HG03097 (cell line): ENCODE results near the gene SLC38A2.

ENCODE experiments used
- ATAC-seq: cut with Tn5 transposase; IDR thresholded peaks from one replicate; pipeline ENCODE4 v1.9.1; 2021; ENCODE audit not compliant: unreplicated experiment, low FRiP score

The SLC38A2 gene

GRCh38 chr12:46363582-46364299 lies 8.8 kb downstream of the SLC38A2 start:
- ATAC-seq, result no peak

- no peak for ATAC-seq
Observed at GRCh38 chr12:46362895-46363581, 9.5 kb downstream of the SLC38A2 start.

GRCh38 chr12:46361667-46362034 lies 10.9 kb downstream of the SLC38A2 start:
- ATAC-seq, result no peak

- peak; percentile 56 for ATAC-seq
Observed at GRCh38 chr12:46360908-46361666, 11.5 kb downstream of the SLC38A2 start.

- ATAC-seq, result no peak
Observed at GRCh38 chr12:46360370-46360769, 12.2 kb downstream of the SLC38A2 start.

GRCh38 chr12:46359667-46360280 lies 12.8 kb downstream of the SLC38A2 start:
- ATAC-seq, result no peak

GRCh38 chr12:46358791-46359666 lies 13.5 kb downstream of the SLC38A2 start:
- no peak for ATAC-seq

GRCh38 chr12:46358325-46358700 lies 14.3 kb downstream of the SLC38A2 start:
- ATAC-seq, result no peak

GRCh38 chr12:46357438-46358324 lies 14.9 kb downstream of the SLC38A2 start:
- ATAC-seq, result no peak

- ATAC-seq, result no peak
Observed at GRCh38 chr12:46356655-46357437, 15.7 kb downstream of the SLC38A2 start.

GRCh38 chr12:46354802-46355199 lies 17.8 kb downstream of the SLC38A2 start:
- ATAC-seq, result no peak

- ATAC-seq, result no peak
Observed at GRCh38 chr12:46354111-46354801, 18.3 kb downstream of the SLC38A2 start.

- no peak for ATAC-seq
Observed at GRCh38 chr12:46351886-46352650, 20.5 kb downstream of the SLC38A2 start.

GRCh38 chr12:46351138-46351537 lies 21.4 kb downstream of the SLC38A2 start:
- ATAC-seq, result no peak

GRCh38 chr12:46349253-46349652 lies 23.3 kb downstream of the SLC38A2 start:
- ATAC-seq, result no peak

GRCh38 chr12:46343118-46343852 lies 29.3 kb downstream of the SLC38A2 start:
- ATAC-seq, result no peak
